Transverse colon (tissue), 4 donors: ENCODE data around the gene AJAP1. TPM values are rescaled to one million over a fixed set of nuclear protein-coding genes. Genes with fewer than 3 reads are reported as not detected.

Source experiments
- DNase-seq: peaks from one replicate; pipeline ENCODE4 v3.0.0-alpha.2; 2019
- H3K27ac ChIP-seq, 4 donors: fragments of 200-600 bp; sonication (generic); 2 replicates each; pipeline ENCODE4 v1.5.1; 2016 to 2018; ENCODE audit warnings: inconsistent platforms in 4 of 4
- H3K27me3 ChIP-seq: fragments of 200-600 bp; sonication (generic); 2 replicates; pipeline ENCODE4 v1.5.1; 2017; ENCODE audit warnings: inconsistent platforms
- H3K36me3 ChIP-seq, 4 donors: fragments of 200-600 bp; sonication (generic); 2 replicates each; pipeline ENCODE4 v1.5.1; 2017 to 2019; ENCODE audit warnings: inconsistent platforms in 4 of 4
- H3K4me1 ChIP-seq, 4 donors: fragments of 200-600 bp; sonication (generic); 2 replicates each; pipeline ENCODE4 v1.5.1; 2017 to 2020; ENCODE audit warnings: inconsistent platforms in 4 of 4
- H3K4me3 ChIP-seq, 4 donors: fragments of 200-600 bp; sonication (generic); 1 replicate in 1 of 4; 2 replicates in 3 of 4; pipeline versions ENCODE4 v1.5.1 to v1.6.1; 2017 to 2019; ENCODE audit warnings: inconsistent platforms in 4 of 4
- H3K9me3 ChIP-seq, 2 donors: fragments of 200-600 bp; sonication (generic); 2 replicates each; pipeline ENCODE4 v1.5.1; 2017 to 2019; ENCODE audit warnings: inconsistent platforms in 2 of 2
- CTCF ChIP-seq, 5 experiments: fragments of 200-600 bp in 3 of 5; fragments of 450-650 bp in 2 of 5; sonication (generic) in 3 of 5; IDR thresholded peaks; 1 replicate in 2 of 5; 2 replicates in 3 of 5; pipeline ENCODE4 v1.5.1; 2016 to 2017; ENCODE audit warnings: antibody characterized with exemption in 5 of 5, inconsistent platforms in 3 of 5, mild to moderate bottlenecking in 2 of 5, moderate library complexity in 1 of 5
- EP300 ChIP-seq: sonication (generic); formaldehyde crosslinking; IDR thresholded peaks from one replicate; pipeline ENCODE4 v1.6.1; 2017; ENCODE audit warnings: antibody characterized with exemption, low read depth
- POLR2A ChIP-seq: fragments of 450-650 bp; IDR thresholded peaks from one replicate; pipeline ENCODE4 v1.6.1; 2016; ENCODE audit warnings: antibody characterized with exemption, mild to moderate bottlenecking, moderate library complexity
- POLR2AphosphoS5 ChIP-seq, 3 donors: sonication (generic); formaldehyde crosslinking; IDR thresholded peaks; one replicate each; pipeline ENCODE4 v1.6.1; 2016; ENCODE audit warnings: antibody characterized with exemption in 3 of 3
- WGBS, 2 donors: methylation state at CpG; one replicate each; pipeline ENCODE4 v1.1.5; 2018; ENCODE audit warnings: low coverage in 1 of 2; 5-methylcytosine and 5-hydroxymethylcytosine counted together
- in situ Hi-C, 4 donors: fragments of 200-750 bp; cut with MboI; loops; one replicate each; pipeline versions ENCODE4 v1.15.0 to v1.15.1; 2017; ENCODE audit warnings: low sequenced_read_pairs in 3 of 4, low pct_ligation_motif_present in 1 of 4, low pct_unique_long_range_greater_than_20kb in 1 of 4
- intact Hi-C: fragments of 100-400 bp; cut with DNase I; formaldehyde crosslinking; loops from one replicate; pipeline ENCODE4 v1.15.1; 2023; ENCODE audit warnings: low total_unique reads
- total RNA-seq, 4 donors: library from RNA; depleted of rRNA; stranded (reverse); fragments of >200 nt; gene quantifications; one replicate each; pipeline ENCODE4 v1.1.0, GENCODE V29; 2016

Gene AJAP1
- total RNA-seq, 4 donors from 2014 or later = 0.14 to 0.16 TPM; not detected in 2

GRCh38 chr1:4710592-4711415, 56.4 kb downstream of the AJAP1 start:
- H3K9me3 ChIP-seq = no peaks in the 10 kb centered on the region
- H3K4me3 ChIP-seq = no peak overlapping the region
- H3K27me3 ChIP-seq = peaks cover 20% of the 10 kb centered on the region
- WGBS, 2 donors = 25 to 94% methylated on average over 7 to 39 of the region's 39 CpGs
- DNase-seq = no peak
- H3K27ac ChIP-seq = no peak overlapping the region
- TF ChIP-seq POLR2A = no peak
- TF ChIP-seq POLR2AphosphoS5 (IDR thresholded peaks at IDR 0.05) = no peak
- TF ChIP-seq CTCF (IDR thresholded peaks at IDR 0.05) = no peak
- no peak for TF ChIP-seq EP300
- H3K4me1 ChIP-seq = no peaks in the 10 kb centered on the region
- no peaks in the 10 kb centered on the region for H3K36me3 ChIP-seq
- in situ Hi-C loops (no loop called here), intact Hi-C loops (no loop called here)

- DNase-seq = no peak
- H3K4me3 ChIP-seq = no peak overlapping the region
- H3K4me1 ChIP-seq = no peaks in the 10 kb centered on the region
- no peak overlapping the region for H3K27ac ChIP-seq
- peaks cover 20% of the 10 kb centered on the region for H3K27me3 ChIP-seq
- TF ChIP-seq EP300 (no peak), CTCF (IDR thresholded peaks at IDR 0.05) (no peak), POLR2AphosphoS5 (IDR thresholded peaks at IDR 0.05) (no peak), POLR2A (no peak)
- in situ Hi-C loops (no loop called here), intact Hi-C loops (no loop called here)
- H3K36me3 ChIP-seq = no peaks in the 10 kb centered on the region
- H3K9me3 ChIP-seq = no peaks in the 10 kb centered on the region
- 59% methylated on average over 56 of the region's 66 CpGs; no CpG with 5 or more reads in 1 of the 2 donors for WGBS, 2 donors
Measured at GRCh38 chr1:4711416-4712275, 57.2 kb downstream of the AJAP1 start.

GRCh38 chr1:4713669-4714068, 59.3 kb downstream of the AJAP1 start:
- no peak for DNase-seq
- no peaks in the 10 kb centered on the region for H3K4me1 ChIP-seq
- 79% methylated on average over 12 of the region's 12 CpGs; no CpG with 5 or more reads in 1 of the 2 donors for WGBS, 2 donors
- H3K9me3 ChIP-seq = no peaks in the 10 kb centered on the region
- intact Hi-C loops = no loop called here
- H3K4me3 ChIP-seq = no peak overlapping the region
- no peak overlapping the region for H3K27ac ChIP-seq
- peaks cover 20% of the 10 kb centered on the region for H3K27me3 ChIP-seq
- H3K36me3 ChIP-seq = no peaks in the 10 kb centered on the region
- TF ChIP-seq CTCF (IDR thresholded peaks at IDR 0.05) = no peak
- TF ChIP-seq POLR2A = no peak
- no peak for TF ChIP-seq EP300
- TF ChIP-seq POLR2AphosphoS5 (IDR thresholded peaks at IDR 0.05) = no peak
- in situ Hi-C loops = no loop called here

GRCh38 chr1:4716406-4716805, 62.0 kb downstream of the AJAP1 start:
- H3K27me3 ChIP-seq = peaks cover 10% of the 10 kb centered on the region
- in situ Hi-C loops = no loop called here

More at GRCh38 chr1:4716406-4716805, 62.0 kb downstream of the AJAP1 start:
- H3K4me3 ChIP-seq = no peak overlapping the region
- no peaks in the 10 kb centered on the region for H3K4me1 ChIP-seq
- no peak for DNase-seq
- intact Hi-C loops = no loop called here
- H3K36me3 ChIP-seq = no peaks in the 10 kb centered on the region
- no peak for TF ChIP-seq POLR2A
- no peak for TF ChIP-seq EP300
- TF ChIP-seq POLR2AphosphoS5 (IDR thresholded peaks at IDR 0.05) = no peak
- TF ChIP-seq CTCF (IDR thresholded peaks at IDR 0.05) = no peak
- H3K9me3 ChIP-seq = no peaks in the 10 kb centered on the region
- H3K27ac ChIP-seq = no peak overlapping the region
